Endodermal cell (in vitro differentiated cells): Measurements from ENCODE around the gene PBX2. TPM values are rescaled to one million over a fixed set of nuclear protein-coding genes. Genes with fewer than 3 reads are reported as not detected.

Source experiments
- DNase-seq: peaks from one replicate; pipeline ENCODE4 v3.0.0-alpha.2; 2017
- H3K27ac ChIP-seq: 2 replicates; pipeline ENCODE4 v1.5.1; 2013; ENCODE audit warnings: mild to moderate bottlenecking, low read depth, low read length, moderate library complexity
- H3K27me3 ChIP-seq: 2 replicates; pipeline ENCODE4 v1.6.1; 2013; ENCODE audit warnings: mild to moderate bottlenecking, low read length, moderate library complexity; ENCODE audit not compliant: insufficient read depth, control insufficient read depth, poor library complexity, severe bottlenecking
- H3K36me3 ChIP-seq: 2 replicates; pipeline ENCODE4 v1.7.0; 2013; ENCODE audit warnings: mild to moderate bottlenecking, low read length, moderate library complexity; ENCODE audit not compliant: control insufficient read depth, insufficient read depth
- H3K4me1 ChIP-seq: one replicate; pipeline ENCODE4 v1.7.0; 2013; ENCODE audit warnings: low read length; ENCODE audit not compliant: control insufficient read depth, insufficient read depth
- H3K4me3 ChIP-seq: 2 replicates; pipeline ENCODE4 v1.5.1; 2013; ENCODE audit warnings: mild to moderate bottlenecking, low read length, moderate library complexity
- H3K9ac ChIP-seq: 2 replicates; pipeline ENCODE4 v1.6.1; 2013; ENCODE audit warnings: mild to moderate bottlenecking, low read length, moderate library complexity; ENCODE audit not compliant: poor library complexity, severe bottlenecking; ENCODE audit errors: extremely low read depth
- H3K9me3 ChIP-seq: 2 replicates; pipeline ENCODE4 v1.6.1; 2013; ENCODE audit warnings: mild to moderate bottlenecking, low read length, moderate library complexity; ENCODE audit not compliant: control insufficient read depth
- H3K27ac Mint-ChIP-seq: 2 replicates; pipeline ENCODE4 v1.8.0; 2020; ENCODE audit warnings: mixed read lengths
- H3K27me3 Mint-ChIP-seq: 2 replicates; pipeline ENCODE4 v1.8.0; 2021; ENCODE audit warnings: mild to moderate bottlenecking, mixed read lengths; ENCODE audit not compliant: insufficient read depth
- H3K36me3 Mint-ChIP-seq: 2 replicates; pipeline ENCODE4 v1.8.0; 2020; ENCODE audit warnings: low read depth, mixed read lengths
- H3K4me1 Mint-ChIP-seq: 2 replicates; pipeline ENCODE4 v1.8.0; 2020; ENCODE audit warnings: mixed read lengths
- H3K4me3 Mint-ChIP-seq: 2 replicates; pipeline ENCODE4 v1.8.0; 2020; ENCODE audit warnings: mild to moderate bottlenecking, moderate library complexity, mixed read lengths
- H3K9me3 Mint-ChIP-seq: 2 replicates; pipeline ENCODE4 v1.8.0; 2020; ENCODE audit warnings: mild to moderate bottlenecking, mixed read lengths
- CTCF ChIP-seq: fragments of 200-600 bp; sonication (generic); conservative IDR thresholded peaks from 2 replicates; pipeline ENCODE4 v1.5.0; 2021; ENCODE audit warnings: antibody characterized with exemption, mild to moderate bottlenecking
- WGBS, 2 experiments: methylation state at CpG; one replicate each; pipeline versions ENCODE4 v1.1.5 to v1.1.7; 2013; ENCODE audit warnings: missing lambda C conversion rate in 2 of 2, mixed read lengths in 1 of 2; ENCODE audit not compliant: insufficient coverage in 1 of 2, insufficient read length in 1 of 2; 5-methylcytosine and 5-hydroxymethylcytosine counted together
- total RNA-seq, 2 donors: library from RNA; stranded (reverse); fragmentation: NEBNext Ultra II Directional in 1 of 2; extraction: Animal tissue kit (Norgen Biotek cat#: 25700) in 1 of 2; gene quantifications; 2 replicates in 1 of 2; 3 replicates in 1 of 2; pipeline ENCODE4 v1.2.1, GENCODE V29; 2021

PBX2 gene
- total RNA-seq, 2 donors from 2014 or later: 246 to 263 TPM

GRCh38 chr6:32222333-32223230 lies 32.6 kb upstream of the PBX2 start:
- no peak overlapping the region for H3K27ac ChIP-seq
- H3K4me1 ChIP-seq: no peaks in the 10 kb centered on the region
- TF ChIP-seq CTCF: no peak
- H3K4me1 Mint-ChIP-seq: peaks cover 5% of the 10 kb centered on the region
- no peaks in the 10 kb centered on the region for H3K36me3 Mint-ChIP-seq
- H3K9me3 Mint-ChIP-seq: no peaks in the 10 kb centered on the region
- H3K27me3 ChIP-seq: peaks cover 39% of the 10 kb centered on the region
- no peak overlapping the region for H3K27ac Mint-ChIP-seq
- no peaks in the 10 kb centered on the region for H3K36me3 ChIP-seq
- H3K27me3 Mint-ChIP-seq: peaks cover 95% of the 10 kb centered on the region
- no peak overlapping the region for H3K4me3 Mint-ChIP-seq
- DNase-seq: no peak
- no peak overlapping the region for H3K9ac ChIP-seq
- H3K9me3 ChIP-seq: no peaks in the 10 kb centered on the region
- H3K4me3 ChIP-seq: no peak overlapping the region
- 91 to 92% methylated on average over 7 to 8 of the region's 8 CpGs for WGBS, 2 experiments

GRCh38 chr6:32220021-32220420 lies 30.0 kb upstream of the PBX2 start:
- peaks cover 5% of the 10 kb centered on the region for H3K4me1 Mint-ChIP-seq
- peaks cover 90% of the 10 kb centered on the region for H3K27me3 Mint-ChIP-seq
- no peaks in the 10 kb centered on the region for H3K36me3 Mint-ChIP-seq
- Histone ChIP-seq H3K9me3 (no peaks in the 10 kb centered on the region), H3K27ac (no peak overlapping the region), H3K9ac (no peak overlapping the region), H3K4me3 (no peak overlapping the region), H3K27me3 (peaks cover 13% of the 10 kb centered on the region), H3K4me1 (no peaks in the 10 kb centered on the region), H3K36me3 (no peaks in the 10 kb centered on the region)
- 80 to 90% methylated on average over 2 to 4 of the region's 4 CpGs for WGBS, 2 experiments
- H3K4me3 Mint-ChIP-seq: no peak overlapping the region
- no peak overlapping the region for H3K27ac Mint-ChIP-seq
- DNase-seq: no peak
- no peaks in the 10 kb centered on the region for H3K9me3 Mint-ChIP-seq
- TF ChIP-seq CTCF: no peak

- Mint-ChIP-seq H3K36me3 (no peaks in the 10 kb centered on the region), H3K9me3 (no peaks in the 10 kb centered on the region), H3K27ac (no peak overlapping the region), H3K27me3 (peaks cover 79% of the 10 kb centered on the region), H3K4me3 (no peak overlapping the region), H3K4me1 (no peaks in the 10 kb centered on the region)
- Histone ChIP-seq H3K9ac (no peak overlapping the region), H3K27me3 (peaks cover 13% of the 10 kb centered on the region), H3K9me3 (no peaks in the 10 kb centered on the region), H3K36me3 (no peaks in the 10 kb centered on the region), H3K4me1 (no peaks in the 10 kb centered on the region), H3K27ac (no peak overlapping the region), H3K4me3 (no peak overlapping the region)
- WGBS, 2 experiments: 80 to 97% methylated on average over 3 to 7 of the region's 7 CpGs
- DNase-seq: no peak
- TF ChIP-seq CTCF: no peak
Observed at GRCh38 chr6:32218167-32218566, 28.2 kb upstream of the PBX2 start.
